H1 (cell line): ENCODE data around the gene SPATA33. TPM values are rescaled to one million over a fixed set of nuclear protein-coding genes. Genes with fewer than 3 reads are reported as not detected.

ENCODE experiments used
- CTCF ChIA-PET: fragments of 300-600 bp; sonication (Branson Sonifier 250); formaldehyde crosslinking; loops from one replicate; lab custom pipeline; 2021; ENCODE audit not compliant: partially characterized antibody; lab: Charles Lee
- POLR2A ChIA-PET: fragments of 300-600 bp; sonication (Branson Sonifier 250); formaldehyde crosslinking; loops from one replicate; lab custom pipeline; 2021; ENCODE audit warnings: inconsistent platforms; ENCODE audit not compliant: partially characterized antibody; lab: Charles Lee
- DNase-seq, 2 experiments: peaks; one replicate each; pipeline versions ENCODE4 v3.0.0 to v3.0.0-alpha.2; 2010 to 2022; ENCODE audit warnings: low spot score in 2 of 2, low read depth in 1 of 2, mixed read lengths in 1 of 2
- FAIRE-seq: peaks from 2 replicates; lab custom pipeline; 2011; peaks lifted over from hg19 to GRCh38; lab: Jason Lieb, UNC
- H2AFZ ChIP-seq: 2 replicates; pipeline ENCODE4 v1.8.1; 2012; ENCODE audit warnings: low read length, inconsistent platforms
- H2AK5ac ChIP-seq: 2 replicates; pipeline ENCODE4 v1.6.1; 2013; ENCODE audit warnings: low read depth, low read length
- H2BK120ac ChIP-seq: replicated peaks from 2 replicates; pipeline ENCODE3; 2013; ENCODE audit warnings: low read depth, low read length, inconsistent platforms
- H2BK12ac ChIP-seq: 2 replicates; pipeline ENCODE4 v1.6.1; 2013; ENCODE audit warnings: low read depth, low read length
- H2BK15ac ChIP-seq: 2 replicates; pipeline ENCODE4 v1.6.1; 2013; ENCODE audit warnings: low read length
- H2BK20ac ChIP-seq: 2 replicates; pipeline ENCODE4 v1.6.1; 2013; ENCODE audit warnings: low read length
- H2BK5ac ChIP-seq: 2 replicates; pipeline ENCODE4 v1.6.1; 2013; ENCODE audit warnings: low read depth, low read length
- H3K14ac ChIP-seq: 2 replicates; pipeline ENCODE4 v1.6.1; 2013; ENCODE audit warnings: inconsistent platforms; ENCODE audit not compliant: insufficient read length
- H3K18ac ChIP-seq: 2 replicates; pipeline ENCODE4 v1.6.1; 2013; ENCODE audit warnings: low read length; ENCODE audit errors: extremely low read depth
- H3K23ac ChIP-seq: 2 replicates; pipeline ENCODE4 v1.6.1; 2013; ENCODE audit warnings: inconsistent platforms; ENCODE audit not compliant: insufficient read length
- H3K23me2 ChIP-seq: 2 replicates; pipeline ENCODE4 v1.6.1; 2013; ENCODE audit warnings: low read depth, low read length
- H3K27ac ChIP-seq: 2 replicates; pipeline ENCODE4 v1.6.1; 2011; ENCODE audit warnings: low read depth, low read length, inconsistent platforms
- H3K27me3 ChIP-seq, 4 experiments: replicated peaks in 1 of 4; 1 replicate in 1 of 4; 2 replicates in 3 of 4; pipeline versions ENCODE4 v1.6.1 to v1.8.1; 2011 to 2013; ENCODE audit warnings: low read length in 3 of 4, mild to moderate bottlenecking in 3 of 4, inconsistent platforms in 2 of 4, mixed read lengths in 2 of 4, moderate library complexity in 1 of 4; ENCODE audit not compliant: control insufficient read depth in 3 of 4, insufficient read depth in 3 of 4; ENCODE audit errors: extremely low read depth in 1 of 4
- H3K36me3 ChIP-seq, 4 experiments: 2 replicates each; pipeline versions ENCODE4 v1.6.1 to v1.8.1; 2011 to 2013; ENCODE audit warnings: mild to moderate bottlenecking in 4 of 4, low read length in 3 of 4, moderate library complexity in 2 of 4, control low read depth in 1 of 4, inconsistent platforms in 1 of 4; ENCODE audit not compliant: insufficient read depth in 4 of 4, control insufficient read depth in 2 of 4
- H3K4ac ChIP-seq: replicated peaks from 2 replicates; pipeline ENCODE3; 2013; ENCODE audit warnings: low read length, low read depth, mixed read lengths, inconsistent platforms; ENCODE audit not compliant: insufficient read length
- H3K4me1 ChIP-seq, 4 experiments: replicated peaks in 1 of 4; 1 replicate in 1 of 4; 2 replicates in 3 of 4; pipeline versions ENCODE4 v1.6.1 to v1.8.1; 2011 to 2013; ENCODE audit warnings: low read length in 3 of 4, inconsistent platforms in 2 of 4, mixed read lengths in 1 of 4; ENCODE audit not compliant: insufficient read depth in 4 of 4, control insufficient read depth in 3 of 4
- H3K4me2 ChIP-seq, 2 experiments: 2 replicates each; pipeline versions ENCODE4 v1.6.1 to v1.8.1; 2011 to 2013; ENCODE audit warnings: low read depth in 2 of 2, low read length in 2 of 2, control low read depth in 1 of 2, inconsistent platforms in 1 of 2, mild to moderate bottlenecking in 1 of 2; ENCODE audit not compliant: insufficient read depth in 1 of 2
- H3K4me3 ChIP-seq, 4 experiments: fragments of 200-600, 300-600 bp in 1 of 4; sonication (generic), shearing (Covaris generic), sonication (Bioruptor Twin) in 1 of 4; 2 replicates each; pipeline versions ENCODE4 v1.5.1 to v1.8.1; 2011 to 2016; ENCODE audit warnings: low read length in 4 of 4, low read depth in 3 of 4, control low read depth in 2 of 4, inconsistent platforms in 2 of 4, mild to moderate bottlenecking in 2 of 4, mixed read lengths in 1 of 4, moderate library complexity in 1 of 4; ENCODE audit not compliant: insufficient read depth in 2 of 4; ENCODE audit errors: extremely low read depth in 1 of 4
- H3K56ac ChIP-seq: replicated peaks from 2 replicates; pipeline ENCODE3; 2013; ENCODE audit warnings: low read depth, mild to moderate bottlenecking, mixed read lengths, low read length, inconsistent platforms; ENCODE audit not compliant: insufficient read length
- H3K79me1 ChIP-seq: 2 replicates; pipeline ENCODE4 v1.6.1; 2013; ENCODE audit warnings: low read depth, low read length, control low read depth
- H3K79me2 ChIP-seq, 2 experiments: 2 replicates each; pipeline versions ENCODE4 v1.6.1 to v1.8.1; 2012 to 2013; ENCODE audit warnings: low read length in 2 of 2, mild to moderate bottlenecking in 2 of 2, inconsistent platforms in 1 of 2; ENCODE audit not compliant: insufficient read depth in 2 of 2, control insufficient read depth in 1 of 2
- H3K9ac ChIP-seq, 4 experiments: replicated peaks in 1 of 4; 1 replicate in 1 of 4; 2 replicates in 3 of 4; pipeline versions ENCODE4 v1.6.1 to v1.8.1; 2011 to 2013; ENCODE audit warnings: low read depth in 3 of 4, low read length in 3 of 4, control low read depth in 2 of 4, mild to moderate bottlenecking in 2 of 4, moderate library complexity in 2 of 4, inconsistent platforms in 1 of 4; ENCODE audit errors: extremely low read depth in 1 of 4
- H3K9me3 ChIP-seq, 2 experiments: 2 replicates each; pipeline versions ENCODE4 v1.6.1 to v1.8.1; 2012 to 2013; ENCODE audit warnings: mild to moderate bottlenecking in 2 of 2, moderate library complexity in 2 of 2, control low read depth in 1 of 2, inconsistent platforms in 1 of 2, low read depth in 1 of 2, low read length in 1 of 2, mixed read lengths in 1 of 2; ENCODE audit not compliant: insufficient read depth in 2 of 2
- H4K20me1 ChIP-seq, 2 experiments: replicated peaks in 1 of 2; 2 replicates each; pipeline versions ENCODE3 to v1.8.1; 2011 to 2013; ENCODE audit warnings: inconsistent platforms in 2 of 2, low read length in 2 of 2, mild to moderate bottlenecking in 1 of 2; ENCODE audit not compliant: insufficient read depth in 2 of 2, control insufficient read depth in 1 of 2
- H4K5ac ChIP-seq: 2 replicates; pipeline ENCODE4 v1.6.1; 2013; ENCODE audit warnings: low read length, low read depth, mixed read lengths, inconsistent platforms; ENCODE audit not compliant: insufficient read length
- H4K8ac ChIP-seq: 2 replicates; pipeline ENCODE4 v1.8.0; 2013; ENCODE audit warnings: mild to moderate bottlenecking, moderate library complexity, low read length, inconsistent platforms; ENCODE audit not compliant: insufficient read depth; ENCODE audit errors: extremely low read depth
- H4K91ac ChIP-seq: replicated peaks from 2 replicates; pipeline ENCODE3; 2013; ENCODE audit warnings: low read length, mixed read lengths, inconsistent platforms; ENCODE audit not compliant: insufficient read length
- CBX8 ChIP-seq: fragments of 300-800, 300-1000 bp; sonication (generic); IDR thresholded peaks from 2 replicates; pipeline ENCODE4 v1.7.1; 2016; ENCODE audit warnings: low read depth, low read length, borderline replicate concordance
- EP300 ChIP-seq, 2 experiments: IDR thresholded peaks; 1 replicate in 1 of 2; 2 replicates in 1 of 2; pipeline ENCODE4 v1.6.1; 2011 to 2012; ENCODE audit warnings: low read depth in 2 of 2, low read length in 2 of 2, mild to moderate bottlenecking in 2 of 2, borderline replicate concordance in 1 of 2, inconsistent platforms in 1 of 2, moderate library complexity in 1 of 2
- FOSL1 ChIP-seq: IDR thresholded peaks from 2 replicates; pipeline ENCODE4 v1.6.1; 2011; ENCODE audit warnings: mild to moderate bottlenecking, low read depth, low read length, moderate library complexity; ENCODE audit not compliant: insufficient read depth
- KDM1A ChIP-seq: fragments of 200-600, 300-600 bp; sonication (generic); IDR thresholded peaks from 2 replicates; pipeline ENCODE4 v1.7.1; 2016; ENCODE audit warnings: mild to moderate bottlenecking, low read length, borderline replicate concordance
- MAFK ChIP-seq: IDR thresholded peaks from 2 replicates; pipeline ENCODE4 v1.6.1; 2012; ENCODE audit warnings: low read depth, mild to moderate bottlenecking, improper control_type of control experiment, low read length
- RBBP5 ChIP-seq: IDR thresholded peaks from 2 replicates; pipeline ENCODE4 v1.7.1; 2012; ENCODE audit warnings: low read depth, mild to moderate bottlenecking, inconsistent platforms, low read length, moderate library complexity, borderline replicate concordance
- RNF2 ChIP-seq: fragments of 200-900, 300-1000 bp; sonication (generic); IDR thresholded peaks from 2 replicates; pipeline ENCODE4 v1.7.1; 2016; ENCODE audit warnings: borderline replicate concordance, low read depth, mild to moderate bottlenecking, antibody characterized with exemption, low read length; ENCODE audit not compliant: poor library complexity, severe bottlenecking; ENCODE audit errors: missing control alignments
- SAP30 ChIP-seq: fragments of 300-600 bp; sonication (generic); IDR thresholded peaks from 2 replicates; pipeline ENCODE4 v1.7.1; 2012; ENCODE audit warnings: low read length, moderate library complexity, mild to moderate bottlenecking, inconsistent platforms; ENCODE audit not compliant: insufficient read depth, insufficient replicate concordance
- SIRT6 ChIP-seq: IDR thresholded peaks from one replicate; pipeline ENCODE4 v1.7.1; 2012; ENCODE audit warnings: low read length, inconsistent platforms
- SP1 ChIP-seq: IDR thresholded peaks from 2 replicates; pipeline ENCODE4 v1.6.1; 2011; ENCODE audit warnings: low read depth, low read length
- SP4 ChIP-seq: IDR thresholded peaks from 2 replicates; pipeline ENCODE4 v1.6.1; 2012; ENCODE audit warnings: low read length, inconsistent platforms
- TAF1 ChIP-seq: IDR thresholded peaks from 2 replicates; pipeline ENCODE4 v1.6.1; 2011; ENCODE audit warnings: mild to moderate bottlenecking, low read depth, low read length
- TBP ChIP-seq: IDR thresholded peaks from 2 replicates; pipeline ENCODE4 v1.6.1; 2011; ENCODE audit warnings: low read depth, low read length, improper control_type of control experiment
- WGBS, 2 experiments: shearing (Covaris generic) in 1 of 2; methylation state at CpG; one replicate each; pipeline versions ENCODE4 v1.1.6 to v1.1.7; 2013 to 2015; ENCODE audit warnings: low lambda C conversion rate in 2 of 2, mixed read lengths in 2 of 2, inconsistent platforms in 1 of 2, low coverage in 1 of 2, missing lambda C conversion rate in 1 of 2; ENCODE audit not compliant: insufficient replicate concordance in 2 of 2, insufficient coverage in 1 of 2, insufficient read length in 1 of 2; ENCODE audit errors: extremely low coverage in 1 of 2, missing lambda C conversion rate in 1 of 2; 5-methylcytosine and 5-hydroxymethylcytosine counted together
- polyA plus RNA-seq, 7 experiments: library from polyadenylated mRNA; depleted of rRNA in 3 of 7; stranded (reverse) in 5 of 7; unstranded in 2 of 7; fragments of >200 nt in 5 of 7; fragments of 200-250 nt in 2 of 7; gene quantifications; 1 replicate in 5 of 7; 2 replicates in 1 of 7; 4 replicates in 1 of 7; pipeline versions ENCODE4 v1.2.1 to v1.2.3, GENCODE V29; 2011 to 2013; ENCODE audit warnings: missing spikeins in 2 of 7, mixed read lengths in 2 of 7
- total RNA-seq: library from RNA; stranded (reverse); fragmentation: NEBNext Ultra II Directional; extraction: Animal tissue kit (Norgen Biotek cat#: 25700); gene quantifications from 2 replicates; pipeline ENCODE4 v1.2.1, GENCODE V29; 2021
- TF ChIP-seq, protein P1 (sequence below): IDR thresholded peaks from 2 replicates; pipeline ENCODE4 v1.6.1; 2011; ENCODE audit warnings: low read depth, mild to moderate bottlenecking, low read length; ENCODE audit not compliant: insufficient read depth

The SPATA33 gene
- total and polyA plus RNA-seq, 2 of the 8 experiments (the other 6 are each of a cell fraction or from before 2014, with no cell fraction given), result 5.4 to 16.9 TPM

- no peak overlapping the region for H3K4ac ChIP-seq
- 84% methylated on average over 9 of the region's 12 CpGs; no CpG with 5 or more reads in 1 of the 2 experiments for WGBS, 2 experiments
- H3K23ac ChIP-seq, result no peak overlapping the region
- H3K9ac ChIP-seq, result no peak overlapping the region
- peaks cover 2 to 13% of the 10 kb centered on the region in 2 experiments for H4K20me1 ChIP-seq
- H3K23me2 ChIP-seq, result no peaks in the 10 kb centered on the region
- no peak overlapping the region for H2BK20ac ChIP-seq
- ChIA-PET POLR2A (no interaction called here), CTCF (interaction anchor here (1.7 kb wide), 1 partner anchor 10 kb away, joined by 6 read pairs; no protein-coding TSS in a partner anchor)
- peaks cover 3% of the 10 kb centered on the region for H3K79me1 ChIP-seq
- no peak overlapping the region for H4K8ac ChIP-seq
- FAIRE-seq (no peak), DNase-seq (no peak)
- no peak overlapping the region for H2BK120ac ChIP-seq
- no peak overlapping the region for H3K4me3 ChIP-seq
- no peaks in the 10 kb centered on the region for H3K27me3 ChIP-seq
- no peaks in the 10 kb centered on the region for H3K9me3 ChIP-seq
- no peaks in the 10 kb centered on the region for H3K79me2 ChIP-seq
- H2AK5ac ChIP-seq, result no peak overlapping the region
- no peak overlapping the region for H3K18ac ChIP-seq
- no peak overlapping the region for H4K91ac ChIP-seq
- H3K36me3 ChIP-seq, result peaks cover 10 to 26% (median 20%) of the 10 kb centered on the region in 4 experiments; a peak in 7 of 8 replicates
- H3K56ac ChIP-seq, result no peak overlapping the region
- no peak overlapping the region for H2BK12ac ChIP-seq
- H3K4me2 ChIP-seq, result no peak overlapping the region
- no peak overlapping the region for H2BK5ac ChIP-seq
- H3K14ac ChIP-seq, result no peak overlapping the region
- H3K4me1 ChIP-seq, result no peaks in the 10 kb centered on the region
- no peak overlapping the region for H3K27ac ChIP-seq
- no peak overlapping the region for H2BK15ac ChIP-seq
- no peak overlapping the region for H2AFZ ChIP-seq
- H4K5ac ChIP-seq, result no peak overlapping the region
- TF ChIP-seq SIRT6, result no peak
- no peak for TF ChIP-seq KDM1A
- TF ChIP-seq TAF1, result no peak
- TF ChIP-seq EP300 (IDR thresholded peaks at IDR 0.05; ENCODE audit: borderline replicate concordance in 1 of 2, low read depth in 2 of 2, low read length in 2 of 2), result no peak
- TF ChIP-seq SAP30, result no peak
- TF ChIP-seq, protein P1, sequence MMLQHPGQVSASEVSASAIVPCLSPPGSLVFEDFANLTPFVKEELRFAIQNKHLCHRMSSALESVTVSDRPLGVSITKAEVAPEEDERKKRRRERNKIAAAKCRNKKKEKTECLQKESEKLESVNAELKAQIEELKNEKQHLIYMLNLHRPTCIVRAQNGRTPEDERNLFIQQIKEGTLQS, result no peak
- no peak for TF ChIP-seq MAFK
- no peak for TF ChIP-seq SP1
- no peak for TF ChIP-seq SP4
- no peak for TF ChIP-seq CBX8
- no peak for TF ChIP-seq RNF2
- TF ChIP-seq TBP, result no peak
- no peak for TF ChIP-seq FOSL1
- TF ChIP-seq RBBP5, result no peak
Measured at GRCh38 chr16:89646906-89647305, 10.7 kb upstream of the SPATA33 start.
